Glomerular endothelial cell (primary cell): ENCODE results near the gene AMPD2. TPM values are rescaled to one million over a fixed set of nuclear protein-coding genes. Genes with fewer than 3 reads are reported as not detected.
A peak's percentile ranks its signal among the peaks of the same experiment; 100 is the strongest.

Experiments used
- DNase-seq: peaks from one replicate; pipeline ENCODE4 v3.0.0-alpha.2; 2011; ENCODE audit warnings: low read depth, low spot score; ENCODE audit errors: extremely low read depth
- total RNA-seq: library from RNA; depleted of rRNA; stranded (reverse); fragments of >200 nt; gene quantifications from 2 replicates; pipeline ENCODE4 v1.2.3, GENCODE V29; 2015

The AMPD2 gene
- 64.3 and 68.0 TPM in 2 replicates for total RNA-seq

DNA sequence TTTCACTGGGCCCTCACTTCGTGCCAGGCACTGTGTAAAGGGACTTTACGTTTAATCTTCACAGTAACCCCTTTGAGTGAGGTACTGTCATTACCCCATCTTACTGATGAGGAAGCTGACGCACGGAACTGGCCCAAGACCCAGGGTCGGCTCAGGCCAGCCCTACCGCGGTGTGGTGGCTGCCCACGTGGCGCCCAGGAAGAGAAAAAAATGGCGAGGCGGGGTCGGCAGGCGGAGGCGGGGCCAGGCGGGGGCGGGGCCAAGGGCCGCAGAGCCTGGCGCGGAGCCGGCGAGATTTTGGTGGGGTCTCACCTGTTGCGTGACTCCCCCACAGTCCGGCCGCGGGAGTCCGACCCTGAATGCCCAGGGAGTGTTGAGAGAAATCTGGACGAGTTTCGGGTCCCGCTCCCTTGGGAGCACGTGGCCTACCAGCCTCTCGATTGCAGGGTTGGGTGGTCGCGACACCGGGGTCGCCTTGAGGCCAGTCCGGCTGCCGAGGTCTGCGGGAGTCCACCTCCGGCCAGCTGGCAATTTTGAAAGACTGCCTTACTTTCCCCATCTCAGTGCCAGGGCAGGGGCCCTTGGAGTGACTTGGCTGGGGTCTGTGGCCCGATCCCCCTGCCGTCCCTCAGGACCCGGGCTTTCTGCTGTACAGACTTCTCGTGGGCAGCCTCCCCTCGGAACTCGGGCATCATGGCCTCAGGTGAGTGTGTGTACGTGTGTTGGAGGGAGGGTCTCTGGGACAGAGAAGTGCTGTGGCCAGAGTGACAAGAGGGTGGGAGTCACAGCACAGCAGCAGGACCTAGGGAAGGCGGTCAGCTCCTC lies at the start of gene AMPD2, which contains the start of gene GNAT2:
Gene AMPD2, plus strand, starts transcription at position 262 of the 825 bp plus-strand sequence. CDS start 1,339 bp downstream, outside the sequence.
Gene GNAT2, minus strand, starts transcription at position 41 of the 825 bp plus-strand sequence. CDS start 6,746 bp downstream, outside the sequence.
- no peak for DNase-seq

DNA sequence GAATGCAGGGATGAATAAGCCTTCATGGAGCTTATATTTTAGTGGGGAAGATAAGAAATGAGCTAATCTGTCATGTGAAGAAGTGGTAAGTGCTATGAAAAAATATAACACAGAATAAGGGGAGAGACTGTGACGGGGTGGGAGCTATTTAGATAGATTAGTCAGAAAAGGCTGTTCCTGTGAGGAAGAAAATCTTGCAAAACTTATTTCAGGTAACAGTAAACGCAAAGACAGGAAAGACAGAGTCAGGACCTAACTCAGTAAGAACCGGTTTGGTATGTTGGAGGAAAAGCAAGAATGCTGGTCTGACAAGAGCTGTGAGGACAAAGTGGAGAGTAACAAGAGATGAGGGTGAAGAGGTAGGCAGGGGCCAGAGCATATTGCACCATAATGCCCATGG lies 49.2 kb upstream of the AMPD2 start:
- no peak for DNase-seq

DNA sequence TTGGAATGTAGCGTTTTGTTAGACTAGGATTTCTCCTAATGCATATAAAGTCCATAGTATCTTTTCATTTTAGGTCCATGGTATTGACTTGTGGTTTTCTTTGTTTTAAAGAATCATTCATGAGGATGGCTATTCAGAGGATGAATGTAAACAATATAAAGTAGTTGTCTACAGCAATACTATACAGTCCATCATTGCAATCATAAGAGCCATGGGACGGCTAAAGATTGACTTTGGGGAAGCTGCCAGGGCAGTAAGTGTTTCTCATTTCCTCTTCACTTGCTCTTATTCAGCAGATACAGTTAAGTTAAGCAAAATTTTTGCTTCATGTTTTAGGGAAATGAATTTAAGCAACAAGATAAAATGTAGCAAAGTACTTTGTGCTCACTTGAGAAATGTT lies 45.9 kb upstream of the AMPD2 start:
- DNase-seq = no peak

DNA sequence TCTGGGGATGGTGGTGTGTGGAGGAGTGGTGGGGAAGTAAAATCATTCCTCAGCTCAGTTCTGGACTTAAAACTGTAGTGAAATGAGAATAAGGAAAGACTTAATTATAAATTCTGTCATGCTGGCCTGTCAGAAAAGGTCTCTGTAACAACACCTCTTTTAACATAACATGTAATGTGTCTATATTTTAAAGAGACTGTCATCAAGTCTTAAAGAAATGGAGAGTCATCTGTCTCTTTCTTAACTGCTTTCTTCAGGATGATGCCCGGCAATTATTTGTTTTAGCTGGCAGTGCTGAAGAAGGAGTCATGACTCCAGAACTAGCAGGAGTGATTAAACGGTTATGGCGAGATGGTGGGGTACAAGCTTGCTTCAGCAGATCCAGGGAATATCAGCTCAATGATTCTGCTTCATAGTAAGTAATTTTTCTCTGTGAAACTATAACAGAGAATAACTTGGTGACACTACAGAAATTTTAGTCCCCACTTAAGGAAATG lies 40.6 kb upstream of the AMPD2 start:
- no peak for DNase-seq

DNA sequence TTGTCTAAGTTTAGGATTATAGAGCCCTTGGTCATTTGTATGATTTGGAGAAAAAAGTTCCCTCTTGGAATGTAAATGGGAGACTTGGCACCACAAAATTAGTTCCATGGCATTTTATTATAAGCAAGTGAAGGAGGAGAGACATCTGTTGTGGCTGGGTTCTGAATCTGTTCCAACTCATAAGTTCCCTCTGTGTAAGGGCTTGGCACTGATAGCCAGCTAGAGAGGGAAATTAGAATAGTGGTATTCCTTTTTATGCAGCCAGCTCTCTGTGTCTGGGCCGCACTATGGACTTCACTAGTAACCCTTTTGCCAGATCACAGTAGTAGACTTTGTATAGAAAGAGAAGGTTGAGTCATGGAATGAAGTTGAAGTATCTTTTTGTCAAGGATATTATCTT lies 40.1 kb upstream of the AMPD2 start:
- no peak for DNase-seq

DNA sequence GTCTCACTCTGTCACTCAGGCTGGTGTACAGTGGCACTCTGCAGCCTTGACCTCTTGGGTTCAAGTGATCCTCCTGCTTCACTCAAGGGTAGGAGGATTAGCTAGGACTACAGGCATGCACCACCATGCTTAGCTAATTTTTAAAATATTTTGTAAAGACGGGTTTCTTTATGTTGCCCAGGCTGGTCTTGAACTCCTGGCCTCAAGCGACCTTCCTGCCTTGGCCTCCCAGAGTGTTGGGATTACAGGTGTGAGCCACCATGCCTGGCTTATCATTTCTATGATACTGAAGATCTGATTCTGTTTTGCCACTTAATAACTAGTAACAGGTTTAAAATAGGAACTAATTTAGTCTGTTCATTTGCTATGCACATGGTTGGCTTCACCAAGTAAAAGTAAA lies 37.6 kb upstream of the AMPD2 start:
- DNase-seq = no peak

DNA sequence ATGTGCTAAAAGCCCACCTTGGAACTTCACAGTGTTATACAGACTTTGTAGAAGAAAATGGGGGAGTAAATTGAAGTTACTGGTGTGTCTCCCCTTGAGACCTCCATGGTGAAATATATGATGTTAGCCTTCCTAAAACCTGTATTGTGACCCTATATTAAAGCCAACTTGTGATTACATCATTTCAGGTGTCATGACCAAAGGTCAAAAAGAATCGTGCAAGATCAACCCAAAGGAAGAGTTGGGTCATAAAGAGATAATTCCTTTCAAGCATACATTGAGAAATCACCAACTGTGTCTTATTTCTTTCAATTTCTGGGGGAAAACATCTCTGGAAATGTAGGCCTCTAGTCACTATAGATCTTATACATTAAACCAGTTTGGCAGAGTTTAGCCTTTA lies 34.9 kb upstream of the AMPD2 start:
- no peak for DNase-seq

DNA sequence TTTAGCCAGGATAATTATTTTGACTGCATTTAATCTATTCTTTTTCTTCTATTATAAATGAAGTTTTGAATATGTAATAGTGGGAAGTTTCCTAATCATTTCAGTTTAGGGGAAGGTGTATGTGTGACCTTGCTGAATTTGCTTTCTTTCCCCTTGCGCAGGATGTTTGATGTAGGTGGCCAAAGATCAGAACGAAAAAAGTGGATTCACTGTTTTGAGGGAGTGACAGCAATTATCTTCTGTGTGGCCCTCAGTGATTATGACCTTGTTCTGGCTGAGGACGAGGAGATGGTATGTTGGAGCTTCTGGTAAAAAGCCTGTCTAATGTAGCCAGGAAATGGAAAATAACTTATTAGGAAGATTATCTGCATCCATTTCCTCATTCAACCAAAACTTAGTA lies 33.6 kb upstream of the AMPD2 start:
- DNase-seq = no peak

DNA sequence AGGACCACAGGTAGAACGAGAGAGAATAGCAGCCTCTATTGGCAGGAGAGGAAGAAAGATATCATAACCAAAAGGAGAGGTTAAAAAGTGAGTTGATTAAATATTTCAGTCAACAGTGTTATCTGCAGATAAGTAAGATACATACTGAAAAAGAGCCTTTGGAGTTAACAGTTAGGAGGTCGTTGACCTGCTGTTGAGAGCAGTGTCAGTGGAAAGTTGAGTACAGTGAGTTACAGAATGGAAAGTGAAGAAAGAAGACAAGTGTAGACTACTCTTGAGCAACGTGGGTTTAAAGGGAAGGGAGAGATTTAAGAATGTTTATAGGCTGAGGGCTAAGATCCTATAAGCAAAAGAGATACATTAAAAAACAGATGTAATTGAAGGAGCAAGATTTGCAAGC lies 30.5 kb upstream of the AMPD2 start:
- DNase-seq = no peak

DNA sequence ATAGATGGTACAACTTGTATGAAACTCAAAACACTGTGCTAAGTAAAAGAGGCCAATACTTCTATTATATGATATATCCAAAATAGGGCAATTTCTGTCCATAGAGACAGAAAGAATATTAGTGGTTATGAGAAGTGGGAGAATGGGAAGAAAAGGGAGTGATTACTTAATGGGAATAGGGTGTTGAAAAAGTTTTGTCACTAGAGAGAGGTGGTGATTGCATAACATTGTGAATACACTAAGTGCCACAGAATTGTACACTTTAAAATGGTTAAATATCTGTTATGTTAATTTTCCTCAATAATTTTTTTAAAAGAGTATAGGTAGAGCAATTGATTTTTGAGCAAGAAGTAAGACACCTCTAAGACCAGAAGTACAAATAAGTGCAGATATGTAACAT lies 30.0 kb upstream of the AMPD2 start:
- no peak for DNase-seq

DNA sequence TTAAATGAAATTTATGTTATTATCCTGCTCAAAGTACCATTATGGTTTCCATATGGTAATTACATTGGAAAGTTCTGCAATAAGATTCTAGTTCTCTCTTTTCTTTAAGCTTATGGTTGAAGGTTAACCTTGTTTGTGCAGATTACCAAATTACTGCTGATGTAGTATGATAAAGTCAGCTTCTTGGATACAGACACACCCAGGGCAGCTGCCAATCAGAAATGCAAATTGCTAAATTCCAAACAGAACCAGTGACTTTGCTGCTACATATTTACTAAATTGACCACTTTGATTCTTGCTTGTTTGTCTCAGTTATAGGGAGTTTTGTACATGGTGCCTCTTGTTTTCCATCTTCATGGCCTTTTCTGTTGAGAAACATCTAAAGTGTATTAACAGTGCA lies 26.7 kb upstream of the AMPD2 start:
- DNase-seq = no peak

DNA sequence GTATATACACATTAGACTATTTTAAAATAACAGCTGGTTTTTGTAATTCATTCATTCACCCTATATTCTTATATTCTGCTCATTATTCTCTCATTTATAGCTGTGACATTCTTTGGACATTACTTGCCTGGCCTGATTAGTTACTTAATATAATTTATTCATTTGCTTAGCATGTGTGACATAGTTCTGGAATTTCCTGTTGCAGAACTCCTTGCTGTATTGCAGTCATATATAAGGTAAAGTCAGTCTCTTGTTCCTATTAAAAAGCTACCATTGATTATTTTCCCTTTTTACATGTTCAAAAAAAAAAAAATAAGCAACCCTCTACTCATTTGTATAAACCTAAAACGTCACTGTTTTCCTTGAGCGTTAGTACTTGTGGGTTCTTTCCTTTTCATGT lies 24.1 kb upstream of the AMPD2 start:
- DNase-seq = no peak

DNA sequence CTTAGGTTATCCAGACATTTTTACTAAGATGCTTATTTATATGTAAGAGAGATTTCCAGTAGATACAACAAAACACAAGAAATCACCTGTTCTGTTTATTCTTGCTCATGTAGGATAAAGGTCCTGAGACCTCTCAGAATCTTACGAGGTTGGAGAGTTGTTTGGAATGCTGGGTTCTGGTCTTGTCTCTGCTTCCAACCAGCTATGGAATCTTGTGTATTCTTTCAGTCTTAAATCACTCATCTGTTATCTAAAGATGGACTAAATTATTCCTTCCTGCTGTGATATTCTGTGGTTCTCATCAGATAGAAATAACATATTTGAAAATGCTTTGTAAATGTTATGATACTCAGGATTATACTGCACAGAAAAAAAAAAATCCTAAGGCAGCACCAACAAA lies 21.5 kb upstream of the AMPD2 start:
- no peak for DNase-seq

DNA sequence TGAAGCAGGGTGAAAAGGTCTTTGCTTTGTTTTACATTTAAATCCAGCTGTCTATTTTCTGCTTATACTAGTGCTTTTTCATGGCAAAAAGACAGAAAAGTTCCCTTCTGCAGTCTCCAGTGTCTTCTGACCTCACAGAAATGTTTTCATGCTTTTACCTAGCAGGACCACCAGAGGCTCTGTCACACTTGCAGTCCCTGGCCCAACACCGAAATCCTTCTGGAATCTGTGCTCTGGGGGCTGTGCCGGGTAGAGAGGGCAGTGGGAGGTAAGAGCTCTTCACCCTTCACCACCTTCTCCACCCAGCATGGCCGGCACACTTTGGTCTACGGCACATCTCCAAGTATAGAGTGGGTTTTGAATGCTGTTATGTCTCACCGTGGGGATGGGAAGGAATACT lies 21.0 kb upstream of the AMPD2 start:
- DNase-seq = no peak

DNA sequence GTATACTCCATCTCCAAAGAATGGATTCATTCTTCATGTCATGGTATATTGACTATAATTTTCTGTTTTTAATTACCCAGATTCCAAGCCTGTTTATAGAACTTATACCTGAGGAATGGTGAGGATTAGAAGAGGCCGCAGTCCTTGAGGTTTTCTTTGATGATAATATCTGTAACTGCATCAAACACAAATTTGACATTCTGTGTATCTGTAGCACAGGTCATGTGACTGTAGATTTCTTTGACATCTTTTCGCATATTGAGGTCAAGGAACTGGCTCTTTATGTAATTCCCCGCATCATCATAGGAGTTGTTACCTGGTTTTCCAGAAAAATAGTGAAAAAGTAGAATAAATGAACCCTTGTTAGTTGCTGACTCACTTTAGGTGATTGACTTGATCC lies 16.4 kb upstream of the AMPD2 start:
- DNase-seq = no peak

DNA sequence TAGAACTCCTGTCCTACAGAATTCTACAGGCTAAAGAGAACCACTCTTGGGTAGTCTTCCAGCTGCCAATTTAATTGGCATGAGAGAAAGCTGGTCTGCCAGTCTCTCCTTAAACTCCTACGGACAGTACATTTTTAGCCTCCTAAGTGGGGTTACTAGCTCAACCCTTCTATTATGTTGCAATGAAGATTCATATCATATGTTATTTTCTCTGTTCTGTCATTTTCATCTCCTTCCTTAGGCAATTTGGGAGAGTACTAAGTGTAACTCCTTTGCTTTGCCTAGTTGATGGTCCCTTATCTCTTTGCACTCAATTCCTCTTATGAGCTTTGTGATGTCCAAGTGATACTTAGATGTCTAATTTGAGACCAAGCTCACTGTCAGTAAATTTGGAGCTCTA lies 14.3 kb upstream of the AMPD2 start:
- DNase-seq = no peak

DNA sequence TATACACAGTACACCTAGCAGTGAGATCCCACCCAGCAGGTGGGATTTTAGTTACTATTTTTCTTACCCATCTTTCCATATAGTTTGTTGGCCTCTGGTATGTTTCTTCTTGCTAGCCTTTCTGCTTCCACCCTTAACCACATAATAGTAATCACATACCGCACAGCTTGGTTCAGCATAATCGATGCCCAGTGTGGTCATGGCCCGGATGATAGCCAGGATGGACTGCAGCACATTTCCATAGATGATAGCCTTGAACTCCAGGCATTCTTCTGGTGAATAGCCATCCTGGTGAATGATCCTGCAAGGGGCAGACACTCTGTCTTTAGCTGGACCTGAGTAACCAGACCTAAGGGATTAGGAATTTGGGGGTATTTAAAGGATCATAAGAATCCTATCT lies 9.8 kb upstream of the AMPD2 start:
- no peak for DNase-seq

DNA sequence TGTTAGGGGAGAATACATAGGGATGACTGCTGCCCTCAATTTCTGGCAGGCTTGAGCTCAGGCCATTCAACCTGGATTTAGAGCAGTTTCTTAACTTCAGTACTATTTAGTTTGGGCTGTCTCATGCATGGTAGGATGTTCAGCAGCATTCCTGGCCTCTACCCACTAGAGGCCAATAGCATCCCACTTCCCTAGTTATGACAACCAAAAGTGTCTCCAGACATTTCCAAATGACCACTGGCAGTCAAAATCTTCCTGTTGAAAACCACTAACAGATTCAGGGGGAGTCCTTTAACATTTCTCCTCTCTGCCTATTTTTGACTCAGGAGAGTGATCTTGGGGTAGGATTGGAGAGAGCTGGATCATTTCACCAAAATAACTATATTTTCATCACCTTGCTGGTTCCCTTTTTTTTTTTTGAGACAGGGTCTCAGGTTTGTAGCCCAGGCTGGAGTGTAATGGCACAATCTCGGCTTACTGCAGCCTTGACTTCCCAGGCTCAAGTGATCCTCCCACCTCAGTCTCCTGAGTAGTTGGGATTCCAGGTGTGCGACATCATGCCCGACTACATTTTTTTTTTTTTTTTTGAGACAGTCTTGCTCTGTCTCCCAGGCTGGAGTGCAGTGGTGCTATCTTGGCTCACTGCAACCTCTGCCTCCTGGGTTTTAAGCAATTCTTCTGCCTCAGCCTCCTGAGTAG lies 8.9 kb upstream of the AMPD2 start:
- DNase-seq = no peak

DNA sequence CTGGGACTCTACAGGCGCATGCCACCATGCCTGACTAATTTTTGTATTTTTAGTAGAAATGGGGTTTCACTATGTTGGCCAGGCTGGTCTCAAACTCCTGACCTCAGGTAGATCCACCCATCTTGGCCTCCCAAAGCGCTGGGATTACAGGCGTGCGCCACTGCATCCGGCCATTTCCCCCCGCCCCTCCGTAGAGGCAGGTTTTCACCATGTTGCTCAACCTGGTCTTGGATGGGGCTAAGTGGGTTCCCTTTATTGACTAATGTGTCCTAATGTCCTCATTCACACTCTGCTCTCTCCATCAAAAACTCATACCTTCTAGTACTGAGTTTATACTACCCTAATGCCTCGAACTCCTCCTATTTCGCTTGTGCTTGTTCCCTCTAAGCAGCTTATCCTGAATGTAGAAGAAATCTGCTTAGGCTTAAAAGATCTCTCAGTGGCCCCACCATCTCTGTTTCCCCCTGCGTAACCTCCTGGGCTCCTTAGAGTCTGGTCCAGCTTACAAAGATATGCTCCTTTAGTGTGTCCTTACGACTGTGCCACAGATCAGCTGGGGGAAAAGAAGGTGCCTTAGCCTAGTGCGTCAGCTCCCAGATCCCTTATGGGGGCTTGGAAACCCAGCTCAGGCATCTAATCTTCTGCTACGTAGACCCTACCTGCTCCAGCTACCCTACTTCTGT lies 8.2 kb upstream of the AMPD2 start:
- DNase-seq = no peak

DNA sequence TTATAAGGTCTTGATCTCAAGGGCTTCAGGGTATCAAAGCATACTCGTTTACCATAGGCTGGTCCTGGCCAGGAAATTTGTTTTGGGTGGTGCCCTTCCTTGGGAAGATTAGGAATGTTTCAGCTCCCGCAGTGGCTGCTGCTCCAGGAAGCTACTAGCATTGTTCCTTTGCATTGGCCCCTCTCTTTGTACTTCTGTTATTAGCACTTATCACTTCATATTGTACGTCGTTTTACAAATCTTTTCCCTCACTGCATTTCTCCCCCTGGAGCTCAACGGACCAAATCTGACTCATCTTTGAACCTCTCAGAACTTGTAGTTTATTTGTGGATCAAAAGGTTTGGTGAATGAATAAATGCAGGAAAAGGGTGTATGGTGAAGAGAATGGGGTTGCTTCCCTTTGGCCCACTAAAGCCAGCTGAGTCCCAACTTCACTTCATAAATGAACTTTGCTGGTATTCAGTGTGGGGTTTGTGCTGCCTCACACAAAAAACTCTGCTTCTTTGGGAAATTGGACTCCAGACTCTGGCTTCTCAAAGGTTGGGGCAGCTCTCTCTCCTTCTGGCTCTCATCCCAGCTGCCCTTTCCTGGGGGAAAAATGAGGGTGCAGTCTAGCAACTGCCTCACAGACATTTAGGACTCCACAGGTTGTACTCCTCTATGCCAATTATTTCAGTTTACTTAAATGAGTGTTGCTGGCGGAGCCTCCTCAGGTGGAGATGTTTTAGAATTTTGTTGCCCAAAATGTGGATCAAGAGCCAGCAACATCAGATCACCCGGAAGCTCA lies 6.1 kb upstream of the AMPD2 start:
- DNase-seq = no peak

DNA sequence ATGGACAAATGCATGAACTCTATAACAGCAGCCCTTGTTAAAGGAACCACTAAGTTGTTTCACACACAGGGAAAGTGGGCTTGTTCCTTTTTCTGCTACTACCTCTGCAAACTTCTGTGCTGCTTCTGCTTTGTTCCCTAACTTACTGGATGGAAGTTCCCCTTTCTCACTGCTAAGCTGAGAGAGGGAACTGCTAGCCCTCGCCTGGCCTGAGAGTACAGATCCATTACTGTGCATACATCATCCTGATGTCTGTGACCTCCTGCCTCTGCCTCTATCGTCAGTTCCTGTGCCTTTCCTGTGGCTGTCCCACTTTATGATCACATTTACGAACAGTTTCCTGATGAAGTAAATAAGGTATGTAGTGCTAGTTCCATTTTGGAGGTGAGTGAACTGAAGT lies 3.8 kb upstream of the AMPD2 start:
- peak; percentile 64 for DNase-seq
